Measurements from ENCODE around the gene GAS5. TPM values are rescaled to one million over a fixed set of nuclear protein-coding genes. Genes with fewer than 3 reads are reported as not detected.
"Not testable (repeated sequence)": the region's sequence is repeated elsewhere in the genome, so short reads cannot be mapped to it uniquely, and the experiment has no call there.

GAS5 gene
- total RNA-seq, 2 donors from 2014 or later, result 391 to 659 TPM

DNA sequence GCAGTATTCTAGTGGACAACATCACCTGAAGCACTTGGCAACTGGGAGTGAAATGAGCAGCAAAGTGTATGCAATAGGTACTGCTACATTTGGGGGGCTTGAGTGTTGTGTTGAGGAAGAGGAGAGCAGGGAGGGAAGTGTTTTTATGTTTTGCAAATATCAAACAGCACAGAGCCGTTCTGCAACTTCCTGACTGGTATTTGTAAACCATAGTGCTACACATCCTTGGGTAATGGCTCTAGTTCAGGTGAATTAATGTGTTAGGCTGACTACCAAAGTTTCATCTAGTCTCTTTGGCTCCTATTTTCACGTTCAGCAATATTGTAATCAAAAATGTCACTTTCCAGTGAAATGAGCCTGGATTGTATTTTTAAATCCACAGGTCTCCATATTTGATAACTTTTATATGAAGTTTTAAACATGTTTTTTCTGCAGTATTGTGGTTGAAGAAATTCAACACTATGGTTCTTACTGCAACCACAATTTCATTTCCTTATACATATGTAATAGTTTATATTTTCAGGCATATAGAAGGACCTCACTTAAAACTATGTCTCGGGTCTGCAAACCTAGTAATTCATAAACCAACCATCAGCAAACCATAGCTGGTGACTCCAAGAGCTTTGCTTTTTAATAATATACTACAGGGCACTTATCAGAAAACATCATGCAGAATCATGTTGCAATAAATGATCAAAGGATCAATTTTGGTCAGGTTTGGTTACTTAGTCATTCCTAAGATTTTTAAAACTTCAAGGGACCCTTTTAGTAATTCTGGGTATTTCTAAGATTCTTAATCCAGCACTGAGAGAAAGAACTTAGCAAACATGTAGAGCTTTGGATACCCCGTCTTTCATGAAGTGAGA, 19.2 kb upstream of the GAS5 start:
- peaks cover 25 to 26% of the 10 kb centered on the region in 2 donors for H3K4me1 Mint-ChIP-seq (ENCODE audit: low read depth in 2 of 2)
- peak overlapping the region; percentile 77 to 78 for H3K27ac Mint-ChIP-seq
- H3K9me3 Mint-ChIP-seq, result no peaks in the 10 kb centered on the region
- peaks cover 11% of the 10 kb centered on the region for H3K36me3 Mint-ChIP-seq
- peak overlapping the region; percentile 57 for H3K4me3 Mint-ChIP-seq
- ATAC-seq (no peak), DNase-seq (ENCODE audit: low spot score) (no peak)
- no peaks in the 10 kb centered on the region for H3K27me3 Mint-ChIP-seq

DNA sequence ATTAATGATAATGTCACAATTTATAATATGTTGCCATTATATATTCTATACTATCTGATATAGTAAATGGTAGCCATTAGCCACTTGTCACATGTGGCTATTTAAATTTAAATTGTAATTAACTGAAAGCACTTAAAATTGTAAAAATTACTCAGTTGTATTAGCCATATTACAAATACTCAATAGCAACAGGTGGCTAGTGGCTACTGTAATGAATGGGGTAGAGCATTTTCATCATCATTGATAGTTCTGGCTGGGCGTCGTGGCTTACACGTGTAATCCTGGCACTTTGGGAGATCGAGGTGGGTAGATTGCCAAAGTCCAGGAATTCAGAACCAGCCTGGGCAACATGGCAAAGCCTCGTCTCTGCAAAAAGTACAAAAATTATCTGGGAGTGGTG, 16.9 kb upstream of the GAS5 start:
- Mint-ChIP-seq H3K27ac (no peak overlapping the region), H3K9me3 (no peaks in the 10 kb centered on the region), H3K36me3 (peaks cover 11% of the 10 kb centered on the region), H3K4me1 (ENCODE audit: low read depth in 2 of 2) (peaks cover 25 to 26% of the 10 kb centered on the region in 2 donors), H3K27me3 (no peaks in the 10 kb centered on the region), H3K4me3 (no peak overlapping the region)
- ATAC-seq (no peak), DNase-seq (ENCODE audit: low spot score) (no peak)

DNA sequence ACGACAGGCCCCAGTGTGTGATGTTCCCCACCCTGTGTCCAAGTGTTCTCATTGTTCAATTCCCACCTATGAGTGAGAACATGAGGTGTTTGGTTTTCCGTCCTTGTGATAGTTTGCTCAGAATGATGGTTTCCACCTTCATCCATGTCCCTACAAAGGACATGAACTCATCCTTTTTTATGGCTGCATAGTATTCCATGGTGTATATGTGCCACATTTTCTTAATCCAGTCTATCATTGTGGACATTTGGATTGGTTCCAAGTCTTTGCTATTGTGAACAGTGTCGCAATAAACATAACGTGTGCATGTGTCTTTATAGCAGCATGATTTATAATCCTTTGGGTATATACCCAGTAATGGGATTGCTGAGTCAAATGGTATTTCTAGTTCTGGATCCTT, 13.3 kb upstream of the GAS5 start:
- not testable (repeated sequence) for H3K27ac Mint-ChIP-seq; DNase-seq (ENCODE audit: low spot score); H3K36me3 Mint-ChIP-seq; ATAC-seq; H3K4me1 Mint-ChIP-seq (ENCODE audit: low read depth in 2 of 2); H3K4me3 Mint-ChIP-seq; H3K9me3 Mint-ChIP-seq; H3K27me3 Mint-ChIP-seq

DNA sequence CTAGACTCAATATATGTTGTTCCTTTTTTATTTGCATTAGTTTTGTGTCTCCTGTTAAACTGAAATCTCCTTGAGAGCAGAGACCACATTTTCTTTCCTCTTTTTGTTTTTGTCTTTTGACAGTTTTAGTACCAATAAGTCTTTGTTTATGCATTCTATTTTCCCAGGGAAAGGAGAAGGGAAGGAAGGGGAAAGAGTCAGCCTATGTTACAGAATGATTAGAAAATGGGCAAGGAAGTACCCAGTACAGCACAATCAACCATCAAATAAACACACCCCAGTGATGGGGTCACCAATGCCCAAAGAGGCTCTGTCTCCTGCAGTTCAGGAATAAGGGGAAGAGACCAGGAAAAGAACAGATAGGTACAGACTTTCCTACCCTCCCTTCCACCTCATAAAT, 10.5 kb upstream of the GAS5 start:
- Mint-ChIP-seq H3K36me3 (peaks cover 4% of the 10 kb centered on the region), H3K9me3 (no peaks in the 10 kb centered on the region), H3K4me1 (ENCODE audit: low read depth in 2 of 2) (peaks cover 2 to 4% of the 10 kb centered on the region in 2 donors), H3K4me3 (no peak overlapping the region), H3K27ac (no peak overlapping the region), H3K27me3 (no peaks in the 10 kb centered on the region)
- DNase-seq (ENCODE audit: low spot score), result no peak
- ATAC-seq, result no peak

DNA sequence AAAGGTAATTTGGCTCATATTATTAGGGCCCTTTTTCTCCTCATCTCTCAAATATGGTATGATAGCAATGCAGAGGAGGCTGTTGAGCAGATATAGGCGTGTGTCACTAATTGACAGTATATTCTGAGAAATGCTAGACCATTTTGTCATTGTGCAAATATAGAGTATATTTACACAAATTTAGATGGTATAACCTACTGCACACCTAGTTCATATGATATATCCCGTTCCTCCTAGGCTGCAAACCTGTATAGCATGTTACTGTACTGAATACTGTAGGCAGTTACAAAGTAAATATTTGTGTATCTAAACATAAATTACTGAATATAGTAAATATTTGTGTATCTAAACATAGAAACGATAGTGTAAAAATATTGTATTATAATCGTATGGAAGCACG, 8.9 kb upstream of the GAS5 start:
- Mint-ChIP-seq H3K4me1 (ENCODE audit: low read depth in 2 of 2) (peaks cover 8 to 13% of the 10 kb centered on the region in 2 donors), H3K36me3 (peaks cover 6% of the 10 kb centered on the region), H3K27me3 (no peaks in the 10 kb centered on the region), H3K4me3 (no peak overlapping the region), H3K27ac (no peak overlapping the region), H3K9me3 (no peaks in the 10 kb centered on the region)
- ATAC-seq (no peak), DNase-seq (ENCODE audit: low spot score) (no peak)

DNA sequence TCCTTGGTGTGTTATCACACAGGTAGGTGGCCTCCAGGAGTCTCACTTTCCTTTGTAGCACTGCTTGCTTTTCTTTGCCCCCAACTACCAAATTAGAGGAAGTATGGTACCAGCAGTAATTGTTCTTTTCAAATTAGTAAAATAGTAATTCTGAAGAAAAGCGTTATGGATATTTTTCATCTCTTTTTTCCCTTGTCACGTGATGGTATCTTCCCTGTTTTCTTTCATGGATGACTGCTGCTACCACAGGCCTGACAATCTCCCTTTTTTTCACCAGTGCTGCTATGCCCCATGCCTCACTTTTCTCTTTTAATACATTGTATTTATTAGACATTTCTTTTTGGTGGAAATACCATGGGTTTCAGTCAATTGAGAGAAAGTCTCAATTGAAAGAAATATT, 3.7 kb upstream of the GAS5 start:
- Mint-ChIP-seq H3K27ac (peak overlapping the region; percentile 92), H3K27me3 (no peaks in the 10 kb centered on the region), H3K9me3 (no peaks in the 10 kb centered on the region), H3K4me3 (peak overlapping the region; percentile 99), H3K36me3 (peaks cover 20% of the 10 kb centered on the region), H3K4me1 (ENCODE audit: low read depth in 2 of 2) (peaks cover 35 to 58% of the 10 kb centered on the region in 2 donors)
- no peak for DNase-seq (ENCODE audit: low spot score)
- no peak for ATAC-seq

DNA sequence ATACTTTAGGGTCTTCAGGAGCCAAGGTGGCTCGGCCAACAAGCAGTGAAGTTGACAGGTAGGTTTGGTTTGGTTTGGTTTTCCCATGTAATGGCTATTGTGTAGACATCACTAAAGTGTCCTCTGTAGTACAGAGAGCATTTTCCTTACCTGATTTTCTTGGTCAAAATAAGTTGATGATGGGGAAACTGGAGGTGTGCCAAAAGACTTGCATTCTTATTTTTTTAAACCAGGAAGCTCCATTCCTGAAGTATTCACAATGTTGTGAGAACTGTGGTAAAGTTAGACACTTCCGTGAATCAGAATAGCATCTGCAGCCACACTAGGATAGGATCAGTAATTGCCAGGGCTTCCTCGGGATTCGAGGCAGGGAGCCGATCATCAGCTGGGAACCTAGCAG, 3.3 kb upstream of the GAS5 start:
- DNase-seq (ENCODE audit: low spot score), result no peak
- Mint-ChIP-seq H3K27me3 (no peaks in the 10 kb centered on the region), H3K4me1 (ENCODE audit: low read depth in 2 of 2) (peaks cover 39 to 62% of the 10 kb centered on the region in 2 donors), H3K9me3 (no peaks in the 10 kb centered on the region), H3K4me3 (peak overlapping the region; percentile 99), H3K36me3 (peaks cover 24% of the 10 kb centered on the region), H3K27ac (peak overlapping the region; percentile 92)
- ATAC-seq, result no peak

DNA sequence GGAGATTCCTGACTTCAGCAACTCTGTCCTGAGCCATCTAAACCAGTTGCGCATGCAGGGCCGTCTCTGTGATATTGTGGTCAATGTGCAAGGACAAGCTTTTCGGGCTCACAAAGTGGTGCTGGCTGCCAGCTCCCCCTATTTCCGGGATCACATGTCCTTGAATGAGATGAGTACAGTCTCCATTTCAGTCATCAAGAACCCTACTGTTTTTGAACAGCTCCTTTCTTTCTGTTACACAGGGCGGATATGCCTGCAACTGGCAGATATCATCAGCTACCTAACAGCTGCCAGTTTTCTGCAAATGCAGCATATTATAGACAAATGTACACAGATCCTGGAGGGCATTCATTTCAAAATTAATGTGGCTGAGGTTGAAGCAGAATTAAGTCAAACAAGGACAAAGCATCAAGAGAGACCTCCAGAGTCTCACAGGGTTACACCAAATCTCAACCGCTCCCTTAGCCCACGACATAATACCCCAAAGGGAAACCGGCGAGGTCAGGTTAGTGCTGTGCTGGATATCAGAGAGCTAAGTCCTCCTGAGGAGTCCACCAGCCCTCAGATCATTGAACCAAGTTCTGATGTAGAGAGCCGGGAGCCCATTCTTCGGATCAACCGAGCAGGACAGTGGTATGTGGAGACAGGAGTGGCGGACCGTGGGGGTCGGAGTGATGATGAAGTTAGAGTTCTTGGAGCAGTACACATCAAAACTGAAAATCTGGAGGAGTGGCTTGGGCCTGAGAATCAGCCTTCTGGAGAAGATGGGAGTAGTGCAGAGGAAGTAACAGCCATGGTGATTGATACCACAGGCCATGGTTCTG, 2.7 kb upstream of the GAS5 start:
- Mint-ChIP-seq H3K36me3 (peaks cover 30% of the 10 kb centered on the region), H3K27ac (peak overlapping the region; percentile 92), H3K9me3 (no peaks in the 10 kb centered on the region), H3K4me1 (ENCODE audit: low read depth in 2 of 2) (peaks cover 45 to 68% of the 10 kb centered on the region in 2 donors), H3K4me3 (peak overlapping the region; percentile 99), H3K27me3 (no peaks in the 10 kb centered on the region)
- peak; percentile 83 for DNase-seq (ENCODE audit: low spot score)
- ATAC-seq, result peak; percentile 41 to 56

DNA sequence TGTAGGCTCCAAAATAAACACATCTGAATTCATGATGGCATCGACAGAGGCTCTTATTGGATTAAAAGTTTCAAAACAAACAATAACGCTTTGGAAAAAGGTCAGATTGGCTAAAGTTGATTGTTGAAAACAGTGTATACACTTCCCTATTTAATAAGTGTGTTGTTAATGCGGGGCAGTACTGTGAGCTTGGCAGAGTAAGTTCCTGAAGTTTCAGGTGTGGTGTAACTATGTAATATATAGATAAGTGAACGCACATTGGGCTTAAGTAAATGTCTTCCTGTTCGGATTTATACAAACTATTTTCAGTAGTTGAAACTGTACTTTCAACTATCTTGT, 1.2 kb upstream of the GAS5 start:
- no peaks in the 10 kb centered on the region for H3K9me3 Mint-ChIP-seq
- no peak for DNase-seq (ENCODE audit: low spot score)
- peak overlapping the region; percentile 89 to 92 for H3K27ac Mint-ChIP-seq
- no peaks in the 10 kb centered on the region for H3K27me3 Mint-ChIP-seq
- ATAC-seq, result no peak
- H3K36me3 Mint-ChIP-seq, result peaks cover 45% of the 10 kb centered on the region
- peak overlapping the region; percentile 99 for H3K4me3 Mint-ChIP-seq
- H3K4me1 Mint-ChIP-seq (ENCODE audit: low read depth in 2 of 2), result peaks cover 57 to 81% of the 10 kb centered on the region in 2 donors

DNA sequence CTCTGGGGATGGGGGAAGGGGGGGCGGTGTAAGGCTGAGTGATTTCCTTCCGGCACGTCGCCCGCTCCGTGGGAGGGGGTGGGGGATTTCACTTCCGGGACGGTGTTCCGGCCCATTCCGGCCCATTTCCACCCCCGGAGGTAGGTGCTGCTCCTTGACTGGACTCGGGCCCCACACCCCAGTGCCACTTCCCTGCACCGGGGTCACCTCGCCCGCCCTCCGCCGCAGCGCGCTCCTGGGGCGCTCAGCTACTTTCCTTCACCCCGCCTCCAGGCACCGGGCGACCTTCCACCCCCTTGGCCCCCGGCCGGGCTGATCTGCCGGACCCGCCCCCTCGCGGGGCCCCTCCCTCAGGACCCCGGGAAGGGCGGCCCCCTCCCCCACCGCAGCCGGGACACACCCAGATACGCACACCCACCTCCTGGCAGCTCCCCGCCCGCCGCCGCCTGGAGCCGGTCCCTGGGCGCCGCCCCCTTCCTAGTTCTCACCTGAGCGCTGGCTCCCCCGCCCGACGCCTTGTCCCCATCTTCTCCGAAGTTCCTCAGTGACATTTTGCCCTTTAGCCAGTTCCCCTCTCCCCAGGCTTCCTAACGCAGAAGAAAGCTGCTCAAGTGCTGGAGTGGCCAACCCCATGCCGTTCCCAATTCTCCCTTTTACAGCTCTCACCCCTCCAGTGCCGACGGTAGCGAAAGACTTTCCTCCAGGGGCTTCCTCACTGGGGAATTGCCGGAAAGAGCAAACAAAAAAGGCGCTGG, 654 bp upstream of the GAS5 start, which contains the start of gene ZBTB37:
Gene ZBTB37 (plus strand): TSS at position 115 of the 755 bp plus-strand sequence. CDS start 1,846 bp downstream, outside the sequence.
- Mint-ChIP-seq H3K27ac (peak within 1 kb of the TSS; percentile 89 to 92), H3K9me3 (no peaks in the 10 kb centered on the region), H3K4me3 (peak within 1 kb of the TSS; percentile 99), H3K36me3 (peaks cover 47% of the 10 kb centered on the region), H3K27me3 (no peaks in the 10 kb centered on the region), H3K4me1 (ENCODE audit: low read depth in 2 of 2) (peaks cover 59 to 82% of the 10 kb centered on the region in 2 donors)
- DNase-seq (ENCODE audit: low spot score) (peak; percentile 90), ATAC-seq (peak; percentile 69 to 71)

DNA sequence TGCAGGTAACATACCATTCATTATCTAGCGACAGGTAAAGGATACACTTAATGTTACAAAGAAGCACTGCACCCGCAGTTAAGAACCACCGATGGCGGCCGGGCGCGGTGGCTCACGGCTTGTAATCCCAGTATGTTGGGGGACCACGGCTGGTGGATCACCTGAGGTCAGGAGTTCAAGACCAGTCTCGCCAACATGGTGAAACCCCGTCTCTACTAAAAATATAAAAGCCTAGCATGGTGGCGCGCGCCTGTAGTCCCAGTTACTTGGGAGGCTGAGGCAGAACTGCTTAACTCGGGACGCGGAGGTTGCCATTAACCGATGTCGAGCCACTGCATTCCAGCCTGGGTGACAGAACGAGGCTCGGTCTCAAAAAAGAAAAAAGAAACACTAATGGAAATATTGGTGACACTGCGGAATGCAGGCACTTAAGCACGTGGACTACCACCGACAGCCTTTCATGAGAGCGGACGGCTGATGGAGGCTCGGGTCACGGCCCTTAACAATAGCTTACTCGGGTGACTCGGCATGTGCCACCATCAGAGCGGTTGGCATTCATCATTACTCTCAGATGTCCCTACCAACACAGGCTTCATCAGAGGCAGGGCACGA, 542 bp downstream of the GAS5 start:
- ATAC-seq, result no peak
- Mint-ChIP-seq H3K36me3 (peaks cover 43% of the 10 kb centered on the region), H3K27ac (peak overlapping the region; percentile 89 to 92), H3K4me3 (peak overlapping the region; percentile 99), H3K4me1 (ENCODE audit: low read depth in 2 of 2) (peaks cover 53 to 73% of the 10 kb centered on the region in 2 donors), H3K27me3 (no peaks in the 10 kb centered on the region), H3K9me3 (no peaks in the 10 kb centered on the region)
- DNase-seq (ENCODE audit: low spot score), result no peak

DNA sequence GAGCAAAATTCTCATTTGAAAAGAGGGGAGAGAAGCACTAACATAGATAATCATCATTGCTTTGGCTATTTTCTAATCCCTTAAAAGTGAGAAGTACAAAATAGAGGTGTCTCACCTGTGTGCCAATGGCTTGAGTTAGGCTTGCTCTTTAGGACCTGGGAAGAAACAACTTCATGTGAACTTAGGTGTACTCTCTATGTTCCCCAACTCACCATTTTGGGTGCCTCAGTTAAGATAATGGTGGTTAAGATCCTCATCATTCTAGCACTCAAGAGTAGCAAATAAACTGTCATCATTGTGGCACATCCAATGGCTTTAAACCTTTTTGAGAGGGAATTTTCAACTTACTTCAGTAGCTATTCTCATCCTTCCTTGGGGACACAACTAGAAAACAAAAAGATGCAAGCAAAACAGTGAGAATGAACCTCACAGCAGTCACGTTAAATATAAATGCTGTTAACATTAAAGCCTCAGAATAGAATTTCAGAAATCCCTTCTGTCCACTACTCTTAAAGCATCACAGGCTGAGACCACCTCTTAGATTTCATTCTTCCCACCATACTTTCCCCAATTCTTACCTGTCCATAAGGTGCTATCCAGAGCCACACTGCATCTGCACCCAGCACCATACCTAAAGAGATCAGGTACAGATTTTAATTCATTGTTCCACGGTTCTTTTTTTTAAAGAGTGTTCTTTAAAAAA, 1.2 kb downstream of the GAS5 start:
- peaks cover 43% of the 10 kb centered on the region for H3K36me3 Mint-ChIP-seq
- no peaks in the 10 kb centered on the region for H3K27me3 Mint-ChIP-seq
- H3K4me1 Mint-ChIP-seq (ENCODE audit: low read depth in 2 of 2), result peaks cover 52 to 70% of the 10 kb centered on the region in 2 donors
- H3K4me3 Mint-ChIP-seq, result peak overlapping the region; percentile 99
- peak overlapping the region; percentile 89 to 92 for H3K27ac Mint-ChIP-seq
- ATAC-seq (no peak), DNase-seq (ENCODE audit: low spot score) (no peak)
- H3K9me3 Mint-ChIP-seq, result no peaks in the 10 kb centered on the region

Data from natural killer cell treated with Interleukin-12 subunit alpha and Interleukin-12 subunit beta and Interleukin-15 and Interleukin-18, amount 100 ng/mL, for 72 hours (primary cell).